Urothelium cell line (cell line): ENCODE measurements around the gene LYSMD3.
"Not testable (repeated sequence)": the region's sequence is repeated elsewhere in the genome, so short reads cannot be mapped to it uniquely, and the experiment has no call there.

Source experiments
- DNase-seq: peaks from one replicate; pipeline ENCODE4 v3.0.0; 2011; ENCODE audit warnings: low spot score, mixed read lengths
- FAIRE-seq: peaks from 2 replicates; lab custom pipeline; 2011; peaks lifted over from hg19 to GRCh38; lab: Jason Lieb, UNC

The LYSMD3 gene

DNA sequence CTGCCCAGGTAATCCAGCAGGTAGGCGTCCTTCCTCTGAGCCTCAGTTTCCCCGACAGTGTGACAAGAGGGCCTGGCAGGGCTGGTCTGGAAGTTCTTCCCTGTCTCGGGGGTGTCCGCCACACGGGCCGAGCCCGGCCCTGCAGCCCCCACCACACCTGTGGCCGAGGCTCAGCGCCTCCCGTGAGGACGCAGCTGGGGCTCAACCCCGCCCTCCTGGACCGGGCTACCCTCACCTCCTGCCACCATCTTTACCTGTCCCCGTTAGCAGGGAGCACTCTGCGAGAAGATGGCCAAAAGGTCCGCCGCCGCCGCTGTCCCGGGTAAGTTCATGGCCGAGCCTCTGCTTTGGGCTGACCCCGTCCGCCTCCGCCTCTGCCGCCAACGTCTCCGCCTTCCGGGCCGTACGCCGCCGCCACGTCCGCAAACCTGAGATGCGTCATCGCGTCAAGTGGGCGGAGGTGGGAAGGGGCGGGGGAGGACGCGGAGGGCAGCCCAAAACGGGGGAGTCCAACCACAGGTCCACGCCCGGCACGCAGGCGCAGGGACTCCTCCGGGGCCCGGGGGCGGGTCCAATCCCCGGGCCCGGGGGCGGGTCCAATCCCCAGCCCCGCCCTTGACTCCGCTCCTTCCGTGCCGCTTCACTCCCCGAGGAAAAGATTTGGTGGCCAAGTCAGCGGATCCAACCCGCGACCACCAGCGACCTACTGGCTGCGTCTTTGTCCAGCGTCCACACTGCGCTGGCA is at the start of gene LYSMD3:
LYSMD3 (minus strand) TSS at position 391 of the 745 bp plus-strand sequence. CDS start 4,295 bp downstream, outside the sequence.
- peak; percentile 91 for FAIRE-seq

DNA sequence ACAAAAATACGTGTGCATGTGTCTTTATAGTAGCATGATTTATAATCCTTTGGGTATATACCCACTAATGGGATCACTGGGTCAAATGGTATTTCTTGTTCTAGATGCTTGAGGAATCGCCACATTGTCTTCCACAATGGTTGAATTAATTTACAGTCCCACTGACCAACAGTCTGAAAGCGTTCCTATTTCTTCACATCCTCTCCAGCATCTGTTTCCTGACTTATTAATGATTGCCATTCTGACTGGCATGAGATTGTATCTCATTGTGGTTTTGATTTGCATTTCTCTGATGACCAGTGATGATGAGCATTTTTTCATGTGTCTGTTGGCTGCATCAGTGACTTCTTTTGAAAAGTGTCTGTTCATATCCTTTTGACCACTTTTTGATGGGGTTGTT is 47.2 kb upstream of the LYSMD3 start:
- DNase-seq, FAIRE-seq: not testable (repeated sequence)

More for the DNA sequence above, at the start of gene LYSMD3:
- DNase-seq, result peak; percentile 98

DNA sequence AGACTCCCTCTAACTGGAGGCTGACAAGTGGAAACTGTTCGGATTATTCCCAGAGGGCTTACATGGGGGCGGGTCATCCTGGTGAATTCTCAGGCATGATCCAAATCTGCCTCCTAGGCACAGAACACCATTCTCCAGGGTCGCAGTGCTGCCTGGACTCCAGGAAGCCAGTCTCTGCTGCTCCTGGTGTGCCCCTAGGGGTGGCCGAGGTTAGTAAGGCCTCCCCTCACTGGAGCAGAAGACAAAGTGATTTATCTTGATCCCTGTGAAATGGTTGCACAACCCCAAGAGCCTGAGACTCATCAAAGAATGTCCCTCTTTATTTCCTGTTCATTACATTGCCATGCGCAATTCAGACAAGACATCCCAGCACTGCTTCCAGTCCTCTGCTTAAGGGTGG is 46.3 kb upstream of the LYSMD3 start:
- DNase-seq, result no peak
- FAIRE-seq, result no peak

DNA sequence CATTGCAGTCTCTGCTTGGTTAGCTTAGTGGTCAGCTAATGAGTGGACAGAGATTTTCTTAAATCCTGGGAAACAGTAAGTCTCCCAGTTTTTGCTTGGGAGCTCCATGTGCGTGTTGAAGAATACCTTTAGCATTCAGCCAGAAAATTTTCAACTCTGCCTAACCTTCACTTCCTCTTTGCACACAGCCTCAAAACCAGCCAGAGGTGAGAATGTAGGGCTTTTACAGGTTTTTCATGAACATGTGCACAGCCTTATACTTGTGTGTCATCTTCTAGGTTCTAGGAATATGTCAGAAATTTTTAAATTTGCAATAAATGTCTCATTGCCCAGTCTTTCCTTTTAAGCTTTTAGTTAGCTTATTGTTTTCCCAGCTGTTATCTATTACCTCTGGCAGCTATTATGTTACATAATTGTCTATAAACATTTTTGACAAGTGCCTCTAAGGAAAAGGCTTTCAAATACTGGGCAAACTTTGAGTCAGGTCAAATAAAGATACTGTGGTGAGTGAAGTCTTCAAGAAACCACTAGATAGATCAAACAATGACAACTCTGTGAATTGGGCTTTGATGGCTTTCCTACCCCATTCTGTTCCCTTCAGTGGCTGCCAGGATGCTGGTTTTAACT is 41.9 kb upstream of the LYSMD3 start:
- DNase-seq (no peak), FAIRE-seq (no peak)

DNA sequence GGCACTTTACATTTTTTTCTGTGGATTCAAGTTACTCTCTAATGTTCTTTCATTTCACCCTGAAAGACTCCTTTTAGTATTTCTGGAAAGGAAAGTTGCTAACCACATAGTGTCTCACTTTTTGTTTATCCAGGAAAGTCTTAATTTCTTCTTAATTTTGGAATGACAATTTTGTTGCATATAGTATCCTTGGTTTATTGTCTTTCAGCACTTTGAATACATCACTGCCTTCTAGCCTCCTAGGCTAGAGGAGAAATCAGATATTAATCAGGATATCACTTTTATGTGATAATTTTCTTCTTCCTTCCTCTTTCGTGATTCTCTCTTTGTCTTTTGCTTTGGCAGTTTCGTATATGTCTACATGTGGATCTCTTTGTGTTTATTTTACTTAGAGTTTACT is 40.6 kb upstream of the LYSMD3 start:
- FAIRE-seq (no peak), DNase-seq (no peak)

DNA sequence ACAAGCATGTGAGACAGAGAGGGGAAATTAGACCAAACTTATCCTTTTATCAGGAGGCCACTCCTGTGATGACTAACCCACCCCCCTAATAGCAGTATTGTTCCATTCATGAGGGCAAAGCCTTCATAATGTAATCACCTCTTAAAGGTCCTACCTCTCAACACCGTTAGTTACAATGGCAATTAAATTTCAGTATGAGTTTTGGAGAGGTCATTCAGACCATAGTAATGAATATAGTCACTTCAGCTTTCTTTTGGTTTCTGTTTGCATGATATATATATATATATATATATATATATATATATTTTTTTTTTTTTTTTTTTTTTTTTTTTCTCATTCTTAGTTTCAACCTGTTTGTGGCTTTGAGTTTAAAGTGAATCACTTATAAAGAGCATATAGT is 39.7 kb upstream of the LYSMD3 start:
- no peak for FAIRE-seq
- DNase-seq, result no peak

DNA sequence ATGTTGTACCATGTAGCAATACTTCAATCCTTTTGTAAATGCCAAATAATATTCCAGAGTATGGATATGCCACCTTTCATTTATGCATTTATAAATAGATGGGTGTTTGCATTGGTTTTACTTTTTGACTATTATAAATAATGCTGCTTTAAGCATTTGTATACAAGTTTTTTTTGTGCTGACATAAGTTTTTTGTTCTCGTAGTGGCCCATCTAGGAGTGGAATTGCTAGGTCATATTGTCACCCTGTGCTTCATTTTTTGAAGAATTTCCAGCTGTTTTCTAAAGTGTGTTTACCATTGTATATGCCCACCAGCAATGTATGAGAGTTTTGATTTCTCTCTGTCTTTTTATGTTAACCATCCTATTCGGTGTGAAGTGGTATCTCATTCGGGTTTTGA is 36.1 kb upstream of the LYSMD3 start:
- DNase-seq (no peak), FAIRE-seq (no peak)

DNA sequence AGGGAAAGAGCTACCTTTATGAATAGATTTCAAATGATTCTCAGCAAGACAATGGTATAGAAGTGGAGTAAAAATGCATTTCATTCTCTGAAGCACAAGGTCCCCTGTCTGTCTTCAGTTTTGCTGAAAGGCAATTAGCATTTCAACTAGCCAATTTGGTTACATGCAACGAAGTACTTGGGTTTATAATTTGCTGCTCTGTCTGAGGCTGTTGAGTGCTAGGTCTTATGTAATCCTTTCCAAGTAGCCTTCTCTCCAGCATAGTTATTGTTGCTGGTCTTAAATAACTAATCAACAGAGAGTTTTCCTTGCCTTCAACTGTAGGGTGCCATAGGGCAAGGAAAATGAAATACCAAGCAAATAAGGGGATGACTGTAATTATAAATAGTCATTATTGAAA is 33.7 kb upstream of the LYSMD3 start:
- FAIRE-seq, result no peak
- DNase-seq, result no peak

DNA sequence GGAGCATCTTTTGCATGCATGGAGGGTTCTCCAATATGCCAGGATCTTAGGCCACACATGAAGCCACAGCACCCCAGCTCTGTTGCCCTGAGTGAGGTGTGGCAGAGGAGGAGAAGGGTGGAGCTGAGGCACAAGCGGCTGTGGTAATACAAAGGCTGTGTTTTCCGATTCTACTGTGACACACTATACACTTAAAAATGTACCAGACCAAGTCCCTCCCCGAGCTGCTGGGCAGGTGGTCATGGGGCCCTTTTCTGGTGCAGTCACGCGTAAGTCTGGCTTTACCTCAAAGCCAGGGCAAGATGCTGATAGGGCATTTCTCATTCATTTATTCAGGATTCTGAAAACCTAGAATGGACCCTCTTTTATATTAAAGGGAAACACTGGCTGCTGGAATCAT is 33.0 kb upstream of the LYSMD3 start:
- DNase-seq (no peak), FAIRE-seq (no peak)

DNA sequence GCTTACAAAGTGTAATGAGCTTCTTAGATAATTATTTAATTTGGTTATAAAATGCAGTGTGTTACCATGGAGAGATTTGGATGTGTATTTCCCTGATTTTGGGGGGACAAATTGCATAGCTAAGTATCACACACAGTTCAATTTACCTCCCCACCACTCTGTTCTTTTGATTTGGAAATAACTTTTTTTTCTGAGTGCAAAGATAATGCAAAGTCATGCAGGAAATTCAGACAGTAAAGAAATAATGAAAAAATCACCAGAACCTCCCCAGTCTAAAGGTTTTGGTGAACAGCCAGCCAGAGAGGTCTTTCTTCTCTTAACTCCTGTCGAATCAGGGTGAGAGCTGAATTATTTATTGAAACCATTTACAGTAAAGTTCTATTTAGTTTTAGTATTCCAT is 32.4 kb upstream of the LYSMD3 start:
- FAIRE-seq (no peak), DNase-seq (no peak)

DNA sequence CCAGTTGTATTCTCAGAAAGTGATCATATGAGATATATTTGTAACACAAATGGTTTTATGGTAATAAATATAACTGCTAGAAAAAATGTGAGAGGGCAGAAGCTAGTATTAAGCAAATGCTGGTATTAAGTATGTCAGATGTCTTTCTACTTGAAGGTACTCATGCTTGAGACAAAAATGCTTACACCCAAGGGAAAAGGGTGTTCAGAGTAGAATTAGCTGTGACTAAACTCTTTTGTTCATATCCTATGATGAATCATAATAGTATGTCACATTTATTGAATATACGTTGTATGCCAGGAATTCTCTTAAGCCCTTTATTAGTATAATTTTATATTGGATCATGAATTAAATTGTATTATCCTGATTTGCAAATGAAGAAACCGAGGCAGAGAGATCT is 31.4 kb upstream of the LYSMD3 start:
- FAIRE-seq (no peak), DNase-seq (no peak)

DNA sequence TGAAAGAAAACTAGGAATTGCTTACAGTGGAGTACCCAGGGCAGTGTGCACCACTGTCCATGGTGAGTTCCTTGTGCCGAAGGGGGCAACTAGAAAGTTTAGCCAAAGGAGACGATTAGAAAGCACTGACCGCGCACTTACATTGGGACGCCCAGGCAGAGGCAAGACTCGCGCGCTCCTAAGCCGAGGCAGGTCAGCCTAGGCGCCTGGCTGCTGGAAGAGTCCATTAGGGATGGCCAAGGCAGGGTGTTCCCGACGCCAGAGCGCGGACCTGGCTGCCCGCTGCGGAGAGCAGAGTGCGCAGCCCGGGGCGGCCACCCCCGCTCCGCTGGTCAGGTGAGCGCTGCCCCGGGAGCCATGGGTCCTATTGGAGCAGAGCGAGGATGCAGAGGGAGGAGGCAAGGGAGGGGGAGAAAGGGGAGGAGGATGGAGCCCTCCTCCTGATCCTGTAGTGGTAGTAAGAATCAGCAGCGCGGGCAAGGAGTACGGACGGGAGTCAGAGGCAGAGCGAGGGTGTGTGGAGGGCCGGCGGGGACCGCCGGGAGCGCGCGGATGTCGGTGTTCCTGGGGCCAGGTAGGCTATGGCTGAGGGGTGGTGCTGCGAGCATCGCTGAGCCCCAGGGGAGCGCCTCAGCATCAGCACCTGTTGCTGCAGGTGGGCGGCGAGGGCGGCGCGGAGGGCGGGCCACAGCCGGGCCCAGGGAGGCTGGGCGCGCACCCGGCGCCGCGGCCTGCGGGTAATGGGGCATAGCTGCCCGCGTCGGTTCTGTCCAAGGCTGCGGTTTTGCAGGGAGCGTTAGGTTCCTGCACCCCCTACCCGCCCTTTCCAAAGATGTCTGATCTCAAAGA is 29.2 kb upstream of the LYSMD3 start, which contains the start of gene ADGRV1:
ADGRV1 (plus strand) TSS at position 454 of the 849 bp plus-strand sequence; CDS start at position 553, 99 bp downstream.
- DNase-seq (peak; percentile 90), FAIRE-seq (peak; percentile 72)

DNA sequence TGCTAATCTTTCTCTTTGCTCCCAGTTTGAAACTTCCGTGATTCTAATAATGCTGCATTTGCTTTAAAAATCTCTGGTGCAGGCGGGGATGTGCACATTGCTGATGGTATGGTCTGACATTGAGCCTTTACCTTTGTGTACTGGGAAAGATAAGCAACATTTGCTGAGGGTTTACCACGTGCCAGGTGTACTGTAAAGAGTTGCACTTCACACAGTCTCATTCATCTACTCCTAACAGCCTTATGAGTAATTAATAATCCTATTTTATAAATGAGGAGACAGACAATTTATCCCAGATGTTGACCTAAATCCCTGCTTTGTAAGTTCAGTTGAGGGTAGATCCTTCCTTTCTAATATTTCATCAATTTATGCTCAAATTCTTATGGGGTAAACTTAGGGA is 28.5 kb upstream of the LYSMD3 start:
- DNase-seq, result no peak
- no peak for FAIRE-seq

DNA sequence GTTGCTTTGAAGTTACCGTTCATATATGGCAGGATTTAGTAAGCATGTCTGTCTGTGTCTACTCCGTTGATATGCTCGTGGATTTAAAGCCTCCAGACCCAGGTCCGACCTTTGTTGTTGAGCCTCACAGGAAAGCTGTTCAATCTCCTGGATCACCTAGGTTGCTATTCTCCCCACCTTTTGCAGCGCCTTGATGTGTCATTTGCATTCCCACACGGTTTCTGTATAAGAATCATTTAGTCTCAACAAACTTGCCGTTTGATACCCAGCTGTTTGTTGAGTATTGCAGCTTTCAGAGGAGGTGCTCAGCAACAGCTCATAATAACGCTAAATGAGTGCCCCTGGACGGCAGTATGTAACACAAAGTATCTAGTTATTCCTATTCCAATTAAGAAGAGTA is 28.0 kb upstream of the LYSMD3 start:
- DNase-seq (no peak), FAIRE-seq (no peak)

DNA sequence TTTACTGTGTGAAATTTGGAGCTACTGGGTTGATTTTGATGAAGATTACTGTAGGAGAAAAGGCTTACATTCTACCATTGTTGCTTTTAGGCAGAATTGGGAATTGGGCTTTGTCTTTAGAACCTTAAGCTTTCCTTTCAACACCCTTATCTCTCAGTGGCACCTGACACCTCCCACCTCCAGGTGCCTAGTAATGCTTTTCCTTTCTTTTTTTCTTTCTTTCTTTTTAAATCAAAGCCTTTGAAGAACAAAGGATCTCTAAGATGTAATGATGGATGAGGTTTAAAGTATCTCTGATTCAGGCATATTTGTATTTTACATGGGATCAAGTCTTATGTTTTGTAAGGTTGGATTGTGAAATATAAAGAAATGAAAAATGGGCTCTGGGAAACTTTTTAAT is 26.3 kb upstream of the LYSMD3 start:
- no peak for FAIRE-seq
- DNase-seq, result no peak

DNA sequence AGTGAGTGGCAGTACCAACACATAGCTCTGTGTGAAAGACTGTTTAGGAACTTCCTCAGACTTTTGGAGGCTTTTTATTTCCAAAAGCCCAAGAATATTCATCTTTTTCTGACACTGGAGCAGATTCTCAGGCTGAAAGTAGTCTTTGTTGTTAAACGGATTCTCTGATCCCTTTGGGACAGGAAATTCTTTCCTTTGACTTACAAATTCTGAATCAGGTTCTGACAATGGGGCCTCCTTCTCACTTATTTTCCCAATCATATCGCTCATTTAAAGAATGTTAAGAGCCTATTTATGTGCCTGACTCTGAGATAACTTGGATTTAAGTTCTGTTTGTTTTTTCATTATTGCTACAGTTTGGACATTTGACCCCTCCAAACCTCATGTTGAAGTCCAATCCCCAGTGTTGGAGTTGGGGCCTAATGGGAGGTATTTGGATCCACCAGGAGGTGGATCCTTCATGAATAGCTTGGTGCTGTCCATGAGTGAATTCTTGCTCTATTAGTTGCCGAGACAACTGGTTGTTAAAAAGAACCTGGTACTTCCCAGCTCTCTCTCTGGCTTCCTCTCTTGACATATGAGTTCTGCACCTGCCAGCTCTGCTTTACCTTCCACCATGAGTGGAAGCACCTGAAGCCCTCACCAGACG is 25.1 kb upstream of the LYSMD3 start:
- no peak for FAIRE-seq
- no peak for DNase-seq

DNA sequence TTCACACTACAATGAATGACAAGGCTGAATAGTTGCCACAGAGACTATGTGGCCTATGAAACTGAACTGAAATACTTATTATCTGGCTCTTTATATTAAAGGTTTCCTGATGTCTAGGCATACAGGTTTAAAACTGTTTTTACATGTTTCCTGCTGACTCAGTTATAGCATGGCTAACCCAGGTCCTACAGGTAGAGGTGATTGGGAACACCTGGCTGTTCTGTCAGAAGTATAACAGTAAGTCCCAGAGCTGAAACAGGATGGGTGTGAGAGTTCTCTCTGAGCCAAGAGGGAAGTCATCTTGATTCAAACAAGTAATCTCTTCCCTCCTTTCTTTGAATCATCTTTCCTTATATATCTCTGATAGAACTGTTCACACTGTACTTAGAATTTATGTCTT is 24.3 kb upstream of the LYSMD3 start:
- FAIRE-seq (no peak), DNase-seq (no peak)

DNA sequence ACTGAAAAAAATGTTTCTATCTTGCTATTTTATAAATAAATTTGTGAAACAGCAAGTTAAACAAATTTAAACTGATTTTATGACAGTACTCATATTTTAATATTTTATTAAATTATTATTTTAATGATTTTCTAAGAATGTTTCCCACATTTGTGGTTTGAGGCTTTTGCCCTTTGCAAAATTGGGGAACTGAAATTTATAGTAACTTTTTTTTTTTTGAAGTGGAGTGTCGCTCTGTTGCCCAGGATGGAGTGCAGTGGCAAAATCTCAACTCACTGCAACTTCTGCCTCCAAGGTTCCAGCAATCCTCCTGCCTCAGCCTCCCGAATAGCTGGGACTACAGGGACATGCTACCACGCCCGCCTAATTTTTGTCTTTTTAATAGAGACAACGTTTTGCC is 22.0 kb upstream of the LYSMD3 start:
- FAIRE-seq (no peak), DNase-seq (no peak)

DNA sequence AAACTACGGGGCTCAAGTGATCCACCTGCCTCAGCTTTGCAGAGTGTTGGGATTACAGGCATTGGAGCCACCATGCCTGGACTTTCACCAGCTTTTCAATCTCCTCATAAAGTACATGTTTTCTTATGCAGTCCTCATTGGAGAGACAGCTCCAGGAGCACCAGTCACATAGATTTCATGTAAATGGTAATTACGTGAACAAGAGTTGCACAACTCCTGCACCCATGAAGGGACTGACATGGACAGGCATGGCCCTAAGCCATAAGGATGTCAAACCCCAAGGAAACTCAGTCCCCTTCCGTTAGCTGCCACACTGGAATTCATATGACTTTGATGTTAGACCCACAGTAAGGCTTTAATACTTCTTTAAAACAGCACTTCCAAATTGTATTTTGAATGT is 21.6 kb upstream of the LYSMD3 start:
- no peak for FAIRE-seq
- no peak for DNase-seq

DNA sequence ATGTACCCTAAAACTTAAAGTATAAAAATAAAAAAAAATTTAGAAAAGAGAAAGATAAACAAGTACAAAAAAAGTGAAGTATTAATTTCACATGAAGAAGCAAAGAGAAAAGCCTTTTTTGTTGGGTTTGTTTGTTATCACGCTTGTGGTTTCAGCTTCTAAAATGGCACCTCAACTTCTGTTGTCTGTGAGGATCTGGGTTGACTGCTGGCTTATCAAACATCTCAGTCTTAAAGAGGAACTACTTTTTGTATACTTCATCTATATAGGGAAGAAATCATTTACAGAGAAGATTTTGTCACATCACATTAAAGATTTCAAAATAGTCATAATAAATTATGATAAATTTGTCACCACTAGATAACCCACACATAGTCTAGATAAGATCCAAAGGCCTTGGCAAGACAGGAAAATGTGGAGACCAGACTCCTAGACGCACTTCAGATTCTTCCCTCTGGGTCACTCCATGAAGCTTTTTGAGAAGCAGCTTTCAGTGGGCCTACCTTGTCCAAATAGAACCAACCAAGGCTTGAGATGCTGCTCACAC is 20.4 kb upstream of the LYSMD3 start:
- FAIRE-seq (no peak), DNase-seq (no peak)

DNA sequence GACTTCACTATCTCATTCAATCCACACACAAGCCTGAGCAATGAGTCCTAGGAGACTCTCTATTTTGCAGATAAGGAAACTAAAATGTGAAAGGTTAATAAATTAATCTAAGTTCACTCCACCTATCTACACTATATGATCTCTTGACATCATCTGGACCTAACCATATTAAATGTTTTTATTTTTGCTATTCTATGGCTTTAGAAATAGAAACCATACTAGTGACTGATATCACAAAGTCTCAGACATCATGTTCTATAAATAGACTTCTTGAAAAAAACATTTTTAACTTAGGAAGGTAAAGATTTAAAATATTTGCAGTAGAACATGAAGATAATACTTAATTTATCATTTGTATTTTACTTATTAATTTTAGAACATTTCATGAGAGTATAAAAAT is 19.8 kb upstream of the LYSMD3 start:
- FAIRE-seq (no peak), DNase-seq (no peak)
